NT2/D1 (cell line): ENCODE results near the gene NPEPPS.
"Not testable (repeated sequence)": the region's sequence is repeated elsewhere in the genome, so short reads cannot be mapped to it uniquely, and the experiment has no call there.

Experiments
- DNase-seq: peaks from one replicate; pipeline ENCODE4 v3.0.0-alpha.2; 2011; ENCODE audit warnings: low read depth, low spot score
- H3K27me3 ChIP-seq: 2 replicates; pipeline ENCODE4 v1.6.0; 2011; ENCODE audit warnings: mild to moderate bottlenecking; ENCODE audit not compliant: insufficient read length, insufficient read depth
- H3K36me3 ChIP-seq: 2 replicates; pipeline ENCODE4 v1.6.1; 2011; ENCODE audit warnings: mild to moderate bottlenecking, low read length, mixed read lengths; ENCODE audit not compliant: insufficient read depth, insufficient read length
- H3K4me1 ChIP-seq: 2 replicates; pipeline ENCODE4 v1.5.1; 2011; ENCODE audit not compliant: insufficient read depth, insufficient read length
- H3K4me3 ChIP-seq: 2 replicates; pipeline ENCODE4 v1.5.1; 2011; ENCODE audit warnings: low read depth; ENCODE audit not compliant: insufficient read length
- H3K9ac ChIP-seq: 2 replicates; pipeline ENCODE4 v1.6.0; 2011; ENCODE audit warnings: low read depth; ENCODE audit not compliant: insufficient read length
- H3K9me3 ChIP-seq: 2 replicates; pipeline ENCODE4 v1.5.1; 2011; ENCODE audit warnings: mild to moderate bottlenecking, low read length; ENCODE audit not compliant: insufficient read depth

The NPEPPS gene

DNA sequence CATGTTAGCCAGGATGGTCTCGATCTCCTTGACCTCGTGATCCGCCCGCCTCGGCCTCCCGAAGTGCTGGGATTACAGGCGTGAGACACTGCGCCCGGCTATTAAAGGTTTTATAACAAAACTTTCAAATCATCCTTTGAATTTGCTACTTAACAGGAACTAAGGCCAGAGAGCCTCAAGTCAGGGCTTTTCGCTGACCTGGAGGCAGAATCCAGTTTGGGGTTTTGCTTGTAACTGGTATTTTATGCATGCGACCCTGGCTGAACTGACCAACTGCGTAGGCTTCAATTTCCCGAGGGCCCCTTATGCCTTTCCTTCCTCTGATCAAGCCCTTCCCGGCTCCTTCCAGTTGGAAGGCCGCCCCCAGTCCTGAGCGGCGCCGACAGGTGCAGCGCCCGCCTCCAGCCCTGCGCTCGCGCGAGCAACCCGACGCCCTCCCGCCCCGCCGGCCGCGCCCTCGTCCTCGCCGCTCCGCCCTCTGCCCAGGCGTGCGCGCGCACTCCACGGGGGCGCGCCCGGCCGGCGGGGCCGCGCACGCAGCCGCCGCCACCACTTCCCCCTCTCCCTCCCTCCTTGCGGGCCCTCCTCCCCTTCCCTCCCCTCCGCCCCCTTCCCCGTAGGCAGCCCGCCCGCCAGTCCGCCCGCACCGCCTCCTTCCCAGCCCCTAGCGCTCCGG is at the start of gene NPEPPS:
NPEPPS (plus strand) TSS at position 552 of the 676 bp plus-strand sequence. CDS start 193 bp downstream, outside the sequence.
- H3K36me3 ChIP-seq, H3K9me3 ChIP-seq, H3K4me1 ChIP-seq, H3K27me3 ChIP-seq: not testable (repeated sequence)
- Histone ChIP-seq H3K9ac (peak within 1 kb of the TSS; percentile 81), H3K4me3 (peak within 1 kb of the TSS; percentile 50)
- DNase-seq: peak; percentile 61

GRCh38 chr17:47491841-47492212 is 39.1 kb upstream of the NPEPPS start:
- not testable (repeated sequence) for H3K4me1 ChIP-seq, H3K27me3 ChIP-seq, DNase-seq, H3K9me3 ChIP-seq, H3K36me3 ChIP-seq
- H3K4me3 ChIP-seq: peak overlapping the region; percentile 73
- peak overlapping the region; percentile 80 for H3K9ac ChIP-seq

- DNase-seq, H3K4me1 ChIP-seq, H3K4me3 ChIP-seq, H3K27me3 ChIP-seq, H3K9me3 ChIP-seq, H3K36me3 ChIP-seq, H3K9ac ChIP-seq: not testable (repeated sequence)
Observed at GRCh38 chr17:47499074-47499473, 31.8 kb upstream of the NPEPPS start.

DNA sequence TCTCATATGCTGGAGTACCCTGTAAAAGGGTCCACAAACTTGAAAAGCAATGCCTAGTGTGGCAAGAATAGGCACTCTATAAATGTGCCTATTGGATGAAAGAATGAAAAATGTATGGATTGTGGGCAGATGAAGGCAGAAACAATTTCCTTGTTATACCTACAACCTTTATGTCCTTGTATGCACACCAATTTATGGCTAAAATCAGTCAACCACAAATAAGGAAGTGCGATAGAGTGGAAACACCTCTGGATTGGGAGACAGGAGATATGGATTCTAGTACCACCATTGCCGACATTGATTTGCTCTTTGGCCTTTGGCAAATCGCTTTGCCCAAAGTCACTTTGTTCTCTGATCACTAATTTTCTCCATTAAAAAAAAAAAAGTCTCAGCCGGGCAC is 31.4 kb upstream of the NPEPPS start:
- H3K9ac ChIP-seq, H3K4me1 ChIP-seq, H3K36me3 ChIP-seq, H3K4me3 ChIP-seq, DNase-seq, H3K27me3 ChIP-seq, H3K9me3 ChIP-seq: not testable (repeated sequence)

DNA sequence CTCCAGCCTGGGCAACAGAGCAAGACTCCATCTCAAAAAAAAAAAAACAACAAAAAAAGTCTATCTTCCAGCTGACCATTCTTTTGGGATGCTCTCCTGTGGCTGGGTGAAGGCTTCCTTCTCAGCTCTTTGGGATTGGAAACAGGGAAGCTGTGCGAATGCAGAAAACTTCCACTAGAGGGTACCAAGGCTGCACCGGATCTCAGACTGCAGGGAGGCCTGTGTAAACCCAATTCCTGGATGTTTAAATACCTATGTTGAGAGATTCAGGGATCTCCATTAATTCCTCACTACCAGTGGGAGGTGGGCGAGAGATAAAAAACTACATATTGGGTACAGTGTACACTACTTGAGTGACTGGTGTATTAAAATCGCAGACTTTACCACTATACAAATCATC is 30.3 kb upstream of the NPEPPS start:
- H3K4me3 ChIP-seq, H3K36me3 ChIP-seq, H3K9ac ChIP-seq, H3K9me3 ChIP-seq, H3K4me1 ChIP-seq, DNase-seq, H3K27me3 ChIP-seq: not testable (repeated sequence)

DNA sequence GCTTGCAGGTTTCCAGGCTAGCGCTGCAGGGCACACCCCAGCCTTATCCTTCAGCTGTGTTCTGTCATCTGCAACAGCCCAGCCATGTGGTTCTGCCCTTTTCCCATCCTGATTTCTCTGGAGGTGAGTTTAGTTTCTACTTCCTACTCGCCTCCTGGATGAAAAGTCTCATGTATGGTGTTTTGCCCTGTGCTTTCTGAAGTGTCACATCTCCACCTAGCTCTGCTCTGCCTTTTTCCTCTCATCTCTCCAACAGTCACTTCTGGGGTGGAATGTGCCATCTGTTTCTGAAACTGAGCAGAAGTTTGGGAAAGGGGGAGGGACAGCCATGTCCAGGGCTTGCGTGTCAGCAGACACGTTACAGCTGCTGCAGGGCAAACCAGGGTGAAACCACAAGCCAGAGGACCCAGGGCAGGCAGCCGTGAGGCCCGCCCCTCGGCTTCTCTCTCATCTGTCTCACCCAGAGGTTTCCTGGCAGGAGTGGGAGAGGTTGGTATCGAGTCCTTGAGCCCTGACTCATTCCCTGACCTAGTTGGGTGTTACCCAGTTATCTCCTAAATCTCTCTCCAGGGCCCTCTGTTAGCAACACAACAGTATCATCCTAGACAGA is 28.7 kb upstream of the NPEPPS start:
- not testable (repeated sequence) for DNase-seq, H3K4me3 ChIP-seq, H3K4me1 ChIP-seq, H3K9me3 ChIP-seq, H3K27me3 ChIP-seq, H3K36me3 ChIP-seq
- H3K9ac ChIP-seq: peak overlapping the region; percentile 32

DNA sequence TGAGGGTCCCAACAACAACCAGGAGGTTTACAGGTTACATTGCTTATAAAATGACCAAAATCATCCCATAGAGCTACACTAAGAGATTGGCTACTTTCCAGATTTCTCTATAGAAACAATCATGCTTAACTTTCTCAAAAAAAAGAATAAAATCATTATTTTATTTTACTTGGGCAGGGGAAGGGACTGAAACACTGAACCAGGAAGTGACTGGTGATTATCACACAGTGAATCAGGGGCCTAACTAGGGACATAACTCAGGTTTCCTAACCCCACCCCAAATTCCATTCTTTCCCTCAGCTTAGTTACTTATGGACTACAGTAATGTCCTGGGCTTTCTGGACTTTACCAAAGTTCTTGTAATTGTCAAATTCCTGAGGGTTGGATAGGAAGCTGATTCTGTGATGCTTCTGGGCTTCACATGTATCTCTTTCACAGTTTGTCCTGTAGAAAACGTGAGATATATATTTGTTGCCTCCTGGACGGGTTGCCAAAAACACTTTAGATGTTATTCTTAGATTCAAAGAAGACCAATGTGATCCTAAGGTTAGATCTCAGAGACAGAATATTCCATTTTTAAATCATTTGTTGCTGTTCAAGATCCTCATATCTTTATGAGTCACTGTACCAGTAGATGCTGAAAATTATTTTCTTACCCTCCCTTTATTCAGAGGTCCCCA is 28.0 kb upstream of the NPEPPS start:
- H3K9ac ChIP-seq, H3K36me3 ChIP-seq: not testable (repeated sequence)

GRCh38 chr17:47511701-47512146 is 19.2 kb upstream of the NPEPPS start:
- not testable (repeated sequence) for DNase-seq, H3K9ac ChIP-seq, H3K36me3 ChIP-seq, H3K4me1 ChIP-seq, H3K9me3 ChIP-seq, H3K4me3 ChIP-seq, H3K27me3 ChIP-seq

More for the DNA sequence above, 28.0 kb upstream of the NPEPPS start:
- H3K4me3 ChIP-seq, H3K27me3 ChIP-seq, H3K9me3 ChIP-seq, H3K4me1 ChIP-seq, DNase-seq: not testable (repeated sequence)

GRCh38 chr17:47513301-47513700 is 17.6 kb upstream of the NPEPPS start:
- not testable (repeated sequence) for H3K27me3 ChIP-seq, H3K36me3 ChIP-seq, H3K4me1 ChIP-seq, DNase-seq, H3K9me3 ChIP-seq, H3K4me3 ChIP-seq, H3K9ac ChIP-seq

DNA sequence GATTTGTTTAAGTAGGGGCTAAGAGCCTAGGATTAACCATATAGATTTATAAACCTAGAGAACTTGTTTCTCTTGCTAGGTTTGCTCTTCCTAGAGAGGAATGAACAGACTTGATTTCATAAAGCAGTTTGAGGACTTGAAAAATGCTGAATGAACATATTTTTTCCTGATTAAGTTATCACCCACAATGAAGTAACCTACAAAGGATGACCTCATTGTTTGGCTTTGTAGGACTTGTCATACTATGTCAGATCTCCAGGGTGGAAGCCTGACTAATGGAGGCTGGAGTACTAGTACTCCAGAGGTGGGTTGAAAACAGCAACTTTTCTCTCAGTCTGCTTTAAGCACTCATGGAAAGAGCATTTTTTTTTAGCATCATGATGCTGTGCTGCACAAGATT is 12.0 kb upstream of the NPEPPS start:
- not testable (repeated sequence) for H3K9me3 ChIP-seq, H3K4me1 ChIP-seq, H3K9ac ChIP-seq, H3K36me3 ChIP-seq, H3K27me3 ChIP-seq, DNase-seq, H3K4me3 ChIP-seq

- DNase-seq, H3K4me3 ChIP-seq, H3K9me3 ChIP-seq: not testable (repeated sequence)
Observed at GRCh38 chr17:47519365-47519764, 11.5 kb upstream of the NPEPPS start.

GRCh38 chr17:47520279-47520678 is 10.6 kb upstream of the NPEPPS start:
- H3K27me3 ChIP-seq, H3K9ac ChIP-seq, DNase-seq, H3K4me3 ChIP-seq, H3K9me3 ChIP-seq, H3K36me3 ChIP-seq, H3K4me1 ChIP-seq: not testable (repeated sequence)

More at GRCh38 chr17:47519365-47519764, 11.5 kb upstream of the NPEPPS start:
- H3K9ac ChIP-seq, H3K4me1 ChIP-seq, H3K36me3 ChIP-seq, H3K27me3 ChIP-seq: not testable (repeated sequence)
